Kidney epithelial cell (primary cell): ENCODE results near the gene ACVR1C. TPM values are rescaled to one million over a fixed set of nuclear protein-coding genes. Genes with fewer than 3 reads are reported as not detected.

Source experiments
- DNase-seq: peaks from one replicate; pipeline ENCODE4 v3.0.0-alpha.2; 2010; ENCODE audit warnings: low read depth
- H3K27me3 ChIP-seq: 2 replicates; pipeline ENCODE4 v1.6.0; 2011; ENCODE audit warnings: low read length; ENCODE audit not compliant: control insufficient read depth, insufficient read depth
- H3K36me3 ChIP-seq: 2 replicates; pipeline ENCODE4 v1.5.1; 2011; ENCODE audit warnings: low read length; ENCODE audit not compliant: control insufficient read depth, insufficient read depth
- H3K4me3 ChIP-seq: 2 replicates; pipeline ENCODE4 v1.5.1; 2011; ENCODE audit warnings: low read depth, mild to moderate bottlenecking, control low read depth, low read length
- CTCF ChIP-seq: IDR thresholded peaks from 2 replicates; pipeline ENCODE4 v1.5.1; 2011; ENCODE audit warnings: mild to moderate bottlenecking, moderate library complexity, low read length, control low read depth, inconsistent platforms; ENCODE audit not compliant: insufficient read depth, poor library complexity, severe bottlenecking
- total RNA-seq: library from RNA; depleted of rRNA; stranded (reverse); fragments of >200 nt; gene quantifications from 2 replicates; pipeline ENCODE4 v1.2.3, GENCODE V29; 2015

The ACVR1C gene
- total RNA-seq, 1 donor from 2014 or later, result 0.13 TPM

GRCh38 chr2:157501026-157501425 lies 127.6 kb downstream of the ACVR1C start:
- DNase-seq, result no peak
- TF ChIP-seq CTCF, result no peak
- Histone ChIP-seq H3K4me3 (no peak overlapping the region), H3K27me3 (no peaks in the 10 kb centered on the region), H3K36me3 (no peaks in the 10 kb centered on the region)

- H3K36me3 ChIP-seq, result no peaks in the 10 kb centered on the region
- no peak for TF ChIP-seq CTCF
- no peaks in the 10 kb centered on the region for H3K27me3 ChIP-seq
- no peak for DNase-seq
- no peak overlapping the region for H3K4me3 ChIP-seq
Observed at GRCh38 chr2:157500334-157500733, 128.3 kb downstream of the ACVR1C start.

- no peak overlapping the region for H3K4me3 ChIP-seq
- DNase-seq, result no peak
- no peaks in the 10 kb centered on the region for H3K27me3 ChIP-seq
- TF ChIP-seq CTCF, result no peak
- no peaks in the 10 kb centered on the region for H3K36me3 ChIP-seq
Observed at GRCh38 chr2:157498483-157498882, 130.2 kb downstream of the ACVR1C start.

GRCh38 chr2:157497638-157498314 lies 130.9 kb downstream of the ACVR1C start:
- peak; percentile 74 for TF ChIP-seq CTCF
- H3K27me3 ChIP-seq, result no peaks in the 10 kb centered on the region
- no peaks in the 10 kb centered on the region for H3K36me3 ChIP-seq
- DNase-seq, result peak; percentile 29
- H3K4me3 ChIP-seq, result no peak overlapping the region

- Histone ChIP-seq H3K36me3 (no peaks in the 10 kb centered on the region), H3K27me3 (no peaks in the 10 kb centered on the region), H3K4me3 (no peak overlapping the region)
- TF ChIP-seq CTCF, result peak; percentile 85
- DNase-seq, result peak; percentile 25
Observed at GRCh38 chr2:157492189-157492773, 136.4 kb downstream of the ACVR1C start.

GRCh38 chr2:157489983-157490382 lies 138.7 kb downstream of the ACVR1C start:
- Histone ChIP-seq H3K27me3 (no peaks in the 10 kb centered on the region), H3K36me3 (no peaks in the 10 kb centered on the region), H3K4me3 (no peak overlapping the region)
- no peak for DNase-seq
- no peak for TF ChIP-seq CTCF
